Ishikawa (cell line): Measurements from ENCODE around the gene VAV1.

Experiments used
- EGR1 ChIP-seq: IDR thresholded peaks from 2 replicates; pipeline ENCODE4 v1.6.1; 2012
- EP300 ChIP-seq: IDR thresholded peaks from 2 replicates; pipeline ENCODE4 v1.6.1; 2012; ENCODE audit warnings: borderline replicate concordance
- MAX ChIP-seq: IDR thresholded peaks from 2 replicates; pipeline ENCODE4 v1.6.1; 2012
- USF1 ChIP-seq: IDR thresholded peaks from 2 replicates; pipeline ENCODE4 v1.6.1; 2012
- YY1 ChIP-seq: IDR thresholded peaks from 2 replicates; pipeline ENCODE4 v1.6.1; 2012; ENCODE audit warnings: low read depth

GRCh38 chr19:6751189-6751588 is 21.3 kb upstream of the VAV1 start:
- TF ChIP-seq EGR1 (no peak), MAX (no peak), EP300 (no peak), USF1 (no peak), YY1 (no peak)
